RPMI8226 (cell line): ENCODE data around the gene C19orf25.
"Not testable (repeated sequence)": the region's sequence is repeated elsewhere in the genome, so short reads cannot be mapped to it uniquely, and the experiment has no call there.

Source experiments
- DNase-seq: peaks from one replicate; pipeline ENCODE4 v3.0.0-alpha.2; 2015

C19orf25 gene

GRCh38 chr19:1478934-1479707 is at the start of gene C19orf25:
Gene C19orf25 (minus strand): TSS chr19:1479215. CDS start chr19:1478903, 312 bp downstream.
- DNase-seq, result peak; percentile 98

- DNase-seq, result no peak
These were observed 48.8 kb upstream of the C19orf25 start for GRCh38 chr19:1527650-1528309.

GRCh38 chr19:1526979-1527649 is 48.1 kb upstream of the C19orf25 start:
- DNase-seq, result no peak

- no peak for DNase-seq
These were observed 47.2 kb upstream of the C19orf25 start for GRCh38 chr19:1526066-1526778.

GRCh38 chr19:1525343-1525742 is 46.3 kb upstream of the C19orf25 start:
- DNase-seq, result no peak

- no peak for DNase-seq
These were observed 45.9 kb upstream of the C19orf25 start for GRCh38 chr19:1524972-1525325.

- DNase-seq, result no peak
These were observed 45.4 kb upstream of the C19orf25 start for GRCh38 chr19:1524287-1524971.

- DNase-seq, result no peak
These were observed 44.6 kb upstream of the C19orf25 start, which contains the start of gene PLK5 for GRCh38 chr19:1523412-1524286. Gene PLK5 (plus strand): TSS chr19:1524077. CDS start chr19:1526997, 2,920 bp downstream.

GRCh38 chr19:1522838-1523237 is 43.8 kb upstream of the C19orf25 start:
- DNase-seq, result no peak

GRCh38 chr19:1522061-1522460 is 43.0 kb upstream of the C19orf25 start:
- DNase-seq, result no peak

- no peak for DNase-seq
These were observed 42.6 kb upstream of the C19orf25 start for GRCh38 chr19:1521636-1522035.

- DNase-seq, result peak; percentile 93
These were observed 41.3 kb upstream of the C19orf25 start for GRCh38 chr19:1520203-1520780.

- not testable (repeated sequence) for DNase-seq
These were observed 40.8 kb upstream of the C19orf25 start for GRCh38 chr19:1519802-1520201.

- no peak for DNase-seq
These were observed 39.5 kb upstream of the C19orf25 start for GRCh38 chr19:1518471-1518870.

GRCh38 chr19:1516395-1516753 is 37.4 kb upstream of the C19orf25 start:
- DNase-seq, result no peak

GRCh38 chr19:1514986-1515721 is 36.1 kb upstream of the C19orf25 start:
- no peak for DNase-seq

- no peak for DNase-seq
These were observed 35.3 kb upstream of the C19orf25 start for GRCh38 chr19:1514295-1514661.

GRCh38 chr19:1513499-1514294 is 34.7 kb upstream of the C19orf25 start:
- peak; percentile 83 for DNase-seq

- peak; percentile 89 for DNase-seq
These were observed 33.9 kb upstream of the C19orf25 start, which contains the start of gene ADAMTSL5 for GRCh38 chr19:1512671-1513498. Gene ADAMTSL5 (minus strand): TSS chr19:1513019. CDS start chr19:1510943, 2,076 bp downstream.
